Measurements from ENCODE around the gene TAL2.
"Not testable (repeated sequence)": the region's sequence is repeated elsewhere in the genome, so short reads cannot be mapped to it uniquely, and the experiment has no call there.

TAL2 gene

GRCh38 chr9:105701145-105701544 is 38.9 kb downstream of the TAL2 start:
- no peak for DNase-seq (ENCODE audit: low read depth)
- TF ChIP-seq CTCF (IDR thresholded peaks at IDR 0.05; ENCODE audit: control insufficient read depth, extremely low read depth, insufficient read depth): no peak
- no peak overlapping the region for H3K4me3 ChIP-seq (ENCODE audit: low read depth, low read length)

DNA sequence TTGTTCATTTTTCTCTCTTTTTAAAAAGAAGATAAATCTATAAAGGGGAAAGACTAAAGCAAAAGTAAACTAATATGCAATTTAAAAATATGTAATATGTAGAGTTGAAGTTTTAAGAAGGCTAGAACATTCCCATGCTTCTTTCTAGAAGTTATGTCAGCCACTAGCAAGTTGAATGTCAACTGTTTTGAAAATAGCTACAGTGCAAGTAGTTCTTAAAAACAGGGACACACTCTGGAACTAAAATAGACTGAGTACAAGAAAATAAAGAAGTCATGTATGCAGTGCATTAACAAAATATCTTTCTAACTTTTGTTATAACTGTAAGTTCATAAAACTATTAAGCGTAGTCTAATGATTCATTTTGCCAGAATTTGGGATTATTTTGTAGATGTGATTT is 40.0 kb downstream of the TAL2 start:
- TF ChIP-seq CTCF (IDR thresholded peaks at IDR 0.05; ENCODE audit: control insufficient read depth, extremely low read depth, insufficient read depth): no peak
- DNase-seq (ENCODE audit: low read depth): no peak
- no peak overlapping the region for H3K4me3 ChIP-seq (ENCODE audit: low read depth, low read length)

GRCh38 chr9:105703638-105704037 is 41.4 kb downstream of the TAL2 start:
- H3K4me3 ChIP-seq (ENCODE audit: low read depth, low read length); DNase-seq (ENCODE audit: low read depth): not testable (repeated sequence)

DNA sequence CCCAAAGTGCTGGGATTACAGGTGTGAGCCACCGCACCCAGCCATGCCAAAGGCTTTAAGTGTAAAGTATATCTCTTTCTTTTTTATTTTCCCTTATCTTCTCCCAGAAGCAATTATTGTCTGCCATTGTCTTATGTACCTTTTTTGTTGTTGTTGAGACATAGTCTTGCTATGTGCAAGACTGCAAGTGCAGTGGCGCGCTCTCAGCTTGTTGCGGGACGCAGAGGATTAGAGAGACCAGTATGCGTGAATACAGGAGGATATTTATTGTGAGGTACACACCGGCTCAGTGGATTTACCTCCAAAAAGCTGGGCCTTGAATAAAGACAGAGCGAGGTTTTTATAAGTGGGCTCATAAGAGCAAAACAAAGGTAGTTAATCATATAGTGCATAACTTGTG is 43.9 kb downstream of the TAL2 start:
- H3K4me3 ChIP-seq (ENCODE audit: low read depth, low read length): no peak overlapping the region
- no peak for TF ChIP-seq CTCF (IDR thresholded peaks at IDR 0.05; ENCODE audit: control insufficient read depth, extremely low read depth, insufficient read depth)
- no peak for DNase-seq (ENCODE audit: low read depth)

DNA sequence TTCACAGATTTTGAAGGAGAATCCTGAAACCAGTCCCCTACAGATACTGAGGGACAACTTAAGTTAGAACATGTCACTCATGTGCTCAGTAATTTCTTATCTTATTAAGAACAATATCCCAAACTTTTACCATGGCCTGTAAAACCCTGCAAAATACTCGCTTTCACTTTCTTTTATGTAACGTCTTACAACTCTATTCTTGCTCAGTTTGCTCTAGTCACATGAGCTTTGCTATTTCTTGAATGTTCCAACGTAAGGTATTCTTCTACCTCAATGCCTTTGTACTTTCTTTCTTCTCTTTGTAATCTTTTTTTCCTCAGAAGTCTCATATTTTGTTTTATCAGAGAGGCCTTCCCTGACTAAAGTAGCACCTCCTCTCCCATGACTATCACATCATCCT is 46.1 kb downstream of the TAL2 start:
- TF ChIP-seq CTCF (IDR thresholded peaks at IDR 0.05; ENCODE audit: control insufficient read depth, extremely low read depth, insufficient read depth): no peak

GRCh38 chr9:105710638-105711037 is 48.4 kb downstream of the TAL2 start:
- no peak for TF ChIP-seq CTCF (IDR thresholded peaks at IDR 0.05; ENCODE audit: control insufficient read depth, extremely low read depth, insufficient read depth)
- no peak overlapping the region for H3K4me3 ChIP-seq (ENCODE audit: low read depth, low read length)
- no peak for DNase-seq (ENCODE audit: low read depth)

More for the DNA sequence above, 46.1 kb downstream of the TAL2 start:
- no peak for DNase-seq (ENCODE audit: low read depth)
- H3K4me3 ChIP-seq (ENCODE audit: low read depth, low read length): peak overlapping the region; percentile 30

GRCh38 chr9:105711867-105712266 is 49.6 kb downstream of the TAL2 start:
- DNase-seq (ENCODE audit: low read depth): no peak
- TF ChIP-seq CTCF (IDR thresholded peaks at IDR 0.05; ENCODE audit: control insufficient read depth, extremely low read depth, insufficient read depth): no peak
- no peak overlapping the region for H3K4me3 ChIP-seq (ENCODE audit: low read depth, low read length)

DNA sequence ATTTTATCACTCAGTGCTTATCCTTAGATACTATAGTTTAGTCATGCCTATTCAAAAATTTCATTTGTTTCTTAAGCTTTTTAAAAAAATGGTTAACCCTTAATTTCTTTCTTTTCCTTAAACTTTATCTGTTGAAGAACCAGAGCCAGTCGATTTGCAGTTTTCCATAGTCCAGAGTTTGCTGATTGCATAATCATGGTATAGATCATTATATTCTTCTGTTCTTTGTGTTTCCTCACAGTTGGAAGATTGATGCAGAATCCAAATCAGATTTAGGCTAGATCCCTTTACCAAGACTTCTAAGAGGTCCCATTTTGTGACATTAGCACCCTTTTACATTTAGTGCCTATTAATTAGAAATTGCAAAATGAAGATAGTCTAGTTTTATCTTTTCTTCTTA is 50.0 kb downstream of the TAL2 start:
- no peak for DNase-seq (ENCODE audit: low read depth)
- no peak for TF ChIP-seq CTCF (IDR thresholded peaks at IDR 0.05; ENCODE audit: control insufficient read depth, extremely low read depth, insufficient read depth)
- H3K4me3 ChIP-seq (ENCODE audit: low read depth, low read length): no peak overlapping the region
